NCI-H524 treated with DMSO at 0.1 percent for 48 hours (cell line): Measurements from ENCODE around the gene PLGLB2.
"Not testable (repeated sequence)": the region's sequence is repeated elsewhere in the genome, so short reads cannot be mapped to it uniquely, and the experiment has no call there.

Source experiments
- DNase-seq: peaks from one replicate; lab custom pipeline; 2025; lab: John Stamatoyannopoulos, UW

Gene PLGLB2

GRCh38 chr2:87747791-87748190 lies at the start of gene PLGLB2:
TSS of gene PLGLB2 (plus strand) at chr2:87748087. CDS start at chr2:87748154, 67 bp downstream.
- DNase-seq = not testable (repeated sequence)

GRCh38 chr2:87704572-87705323 lies 43.1 kb upstream of the PLGLB2 start:
- DNase-seq = not testable (repeated sequence)

GRCh38 chr2:87708368-87708767 lies 39.5 kb upstream of the PLGLB2 start:
- not testable (repeated sequence) for DNase-seq

DNA sequence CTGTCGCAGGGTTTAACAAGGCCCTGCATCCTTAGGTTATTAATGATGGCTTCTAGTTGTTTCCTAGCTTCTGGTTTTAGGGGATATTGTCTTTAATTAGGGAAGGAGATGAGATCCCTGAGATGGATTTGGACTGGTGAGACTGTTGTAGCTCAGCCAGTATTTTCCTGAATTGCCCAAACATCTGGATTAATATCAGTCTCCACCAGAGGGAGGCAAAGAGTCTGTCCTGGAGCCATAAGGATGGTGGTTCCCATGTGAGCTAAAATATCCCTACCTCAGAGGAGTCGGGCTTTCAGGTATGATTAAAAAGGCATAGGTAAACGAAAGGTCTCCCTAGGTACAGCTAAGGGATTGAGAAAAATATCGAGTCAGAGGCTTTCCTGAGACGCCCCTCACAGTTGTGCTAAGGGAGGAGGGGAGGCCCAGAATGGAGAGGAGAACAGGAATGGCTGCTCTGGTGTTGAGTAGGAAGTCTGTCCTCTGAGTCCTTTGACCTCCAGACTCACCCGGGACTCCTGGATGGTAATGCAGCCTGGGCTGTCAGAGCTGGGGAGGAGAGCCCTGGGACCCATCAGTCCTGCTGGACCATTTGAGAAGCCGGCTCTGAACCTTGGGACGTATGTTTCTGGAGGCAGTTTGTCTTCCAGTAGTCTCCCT lies 19.8 kb upstream of the PLGLB2 start:
- not testable (repeated sequence) for DNase-seq

DNA sequence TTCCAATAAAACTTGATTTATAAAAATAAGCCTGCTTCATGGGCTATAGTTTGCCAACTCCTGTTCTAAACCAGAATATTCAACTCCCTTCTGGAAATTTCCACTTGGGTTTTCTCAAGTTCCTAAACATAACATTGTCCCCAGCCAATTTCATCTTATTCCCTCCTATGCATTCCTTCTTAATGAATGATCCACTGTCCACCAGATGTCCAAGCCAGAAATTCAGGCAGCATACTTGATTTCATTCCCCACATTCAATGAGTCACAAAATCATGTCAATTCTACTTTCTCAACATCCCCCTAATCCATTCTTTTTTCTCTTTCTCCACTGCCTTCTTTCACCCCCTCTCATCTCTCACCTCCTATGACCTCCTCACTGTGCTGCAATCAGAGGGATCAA lies 7.0 kb upstream of the PLGLB2 start:
- not testable (repeated sequence) for DNase-seq

- not testable (repeated sequence) for DNase-seq
These were observed 5.3 kb upstream of the PLGLB2 start for GRCh38 chr2:87742393-87743108.

GRCh38 chr2:87743638-87744037 lies 4.2 kb upstream of the PLGLB2 start:
- not testable (repeated sequence) for DNase-seq

GRCh38 chr2:87745353-87745951 lies 2.4 kb upstream of the PLGLB2 start:
- DNase-seq = not testable (repeated sequence)

DNA sequence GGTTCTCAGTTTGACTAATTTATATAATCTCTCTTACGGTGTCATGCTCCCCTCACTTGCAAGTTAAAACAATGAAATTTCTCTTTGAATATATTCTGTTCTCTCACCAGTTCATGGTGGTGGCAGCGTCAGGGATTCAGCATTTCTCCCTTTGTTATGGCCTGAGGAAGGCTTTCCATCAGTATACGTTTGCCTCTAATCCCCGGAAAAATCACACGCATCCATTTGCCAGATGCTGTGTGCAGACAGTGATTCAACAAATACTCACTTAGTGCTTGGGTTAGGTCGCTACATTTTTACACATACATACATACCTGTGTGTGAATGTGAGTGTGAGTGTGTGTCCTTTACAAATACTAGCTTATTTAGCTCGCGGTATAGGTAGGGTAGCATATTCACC lies 637 bp downstream of the PLGLB2 start:
- not testable (repeated sequence) for DNase-seq

- not testable (repeated sequence) for DNase-seq
These were observed 2.7 kb downstream of the PLGLB2 start for GRCh38 chr2:87750560-87750959.

GRCh38 chr2:87754759-87755158 lies 6.9 kb downstream of the PLGLB2 start:
- DNase-seq = not testable (repeated sequence)
